ENCODE results near the gene HTR3C.
"Not testable (repeated sequence)": the region's sequence is repeated elsewhere in the genome, so short reads cannot be mapped to it uniquely, and the experiment has no call there.

The HTR3C gene, protein sequence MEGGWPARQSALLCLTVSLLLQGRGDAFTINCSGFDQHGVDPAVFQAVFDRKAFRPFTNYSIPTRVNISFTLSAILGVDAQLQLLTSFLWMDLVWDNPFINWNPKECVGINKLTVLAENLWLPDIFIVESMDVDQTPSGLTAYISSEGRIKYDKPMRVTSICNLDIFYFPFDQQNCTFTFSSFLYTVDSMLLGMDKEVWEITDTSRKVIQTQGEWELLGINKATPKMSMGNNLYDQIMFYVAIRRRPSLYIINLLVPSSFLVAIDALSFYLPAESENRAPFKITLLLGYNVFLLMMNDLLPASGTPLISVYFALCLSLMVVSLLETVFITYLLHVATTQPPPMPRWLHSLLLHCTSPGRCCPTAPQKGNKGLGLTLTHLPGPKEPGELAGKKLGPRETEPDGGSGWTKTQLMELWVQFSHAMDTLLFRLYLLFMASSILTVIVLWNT

GRCh38 chr3:184052767-184053166, at the start of gene HTR3C:
TSS of gene HTR3C (plus strand) at chr3:184053047. CDS start at chr3:184053081, 34 bp downstream.
- no peak for DNase-seq (ENCODE audit: low spot score)

DNA sequence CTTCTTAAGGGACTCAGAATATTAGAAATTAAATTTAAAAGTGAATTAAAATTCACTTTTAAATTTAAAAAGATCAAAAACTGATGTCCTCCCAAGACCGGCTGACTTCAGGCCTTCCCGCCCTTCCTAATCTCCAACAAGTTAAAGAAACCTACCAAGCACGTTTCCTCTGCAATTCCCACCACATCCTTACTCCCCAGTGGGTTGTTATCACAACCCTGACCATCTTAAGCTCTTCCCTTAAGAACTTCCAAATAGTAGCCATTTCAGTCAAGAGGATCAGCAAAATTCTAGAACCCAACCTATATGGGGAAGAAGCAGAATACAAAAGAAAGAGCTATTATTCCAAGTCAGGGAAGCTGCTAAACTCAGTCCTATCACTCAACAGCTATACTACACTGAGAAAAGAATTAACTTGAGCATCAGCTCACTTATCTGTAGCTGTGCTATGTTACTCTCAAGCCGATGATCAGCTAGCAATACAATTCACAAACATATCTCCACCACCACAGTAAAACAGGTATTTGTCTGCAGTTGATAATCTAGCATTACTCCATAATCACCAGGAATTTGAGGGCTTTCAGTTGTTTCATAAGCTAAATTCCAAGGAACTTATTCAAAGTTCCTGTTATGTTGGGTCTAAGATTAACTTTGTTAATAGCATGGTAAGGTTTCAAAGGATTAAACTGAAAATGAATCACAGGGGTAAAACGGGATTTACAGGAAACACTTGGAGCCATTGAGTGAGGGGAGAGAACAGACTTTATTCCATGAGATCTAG, 49.5 kb upstream of the HTR3C start:
- DNase-seq (ENCODE audit: low spot score), result peak; percentile 84

GRCh38 chr3:184004476-184004875, 48.4 kb upstream of the HTR3C start:
- DNase-seq (ENCODE audit: low spot score), result no peak

DNA sequence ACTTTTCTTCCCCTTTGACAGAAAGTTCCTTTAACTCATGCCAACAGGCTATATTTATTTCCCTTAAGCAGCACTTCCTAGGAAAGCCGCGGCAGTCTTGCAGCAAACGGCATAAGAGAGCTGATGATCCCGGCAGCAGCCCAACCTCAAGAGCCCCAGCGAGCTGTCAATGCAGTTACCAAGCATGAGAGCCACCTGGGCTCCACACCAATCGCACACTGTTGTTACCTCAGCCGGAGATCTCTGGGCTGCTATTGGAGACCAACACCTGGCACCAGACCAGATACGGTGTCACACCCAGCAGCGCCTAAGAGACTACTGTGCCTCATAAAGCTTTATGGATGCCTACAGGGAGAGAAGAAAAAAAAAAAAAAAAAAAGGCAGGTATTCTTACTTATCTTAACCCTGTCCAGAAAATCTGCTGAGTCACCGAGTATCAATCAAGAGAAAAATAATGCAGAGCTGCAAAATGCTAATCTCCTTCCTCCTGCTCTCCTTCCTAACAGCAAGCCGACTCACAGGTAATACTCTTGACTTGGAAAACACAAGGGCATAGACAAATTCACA, 46.8 kb upstream of the HTR3C start:
- peak; percentile 95 for DNase-seq (ENCODE audit: low spot score)

- not testable (repeated sequence) for DNase-seq (ENCODE audit: low spot score)
These were observed 45.6 kb upstream of the HTR3C start for GRCh38 chr3:184007143-184007813.

GRCh38 chr3:184008161-184008560, 44.7 kb upstream of the HTR3C start:
- DNase-seq (ENCODE audit: low spot score), result no peak

DNA sequence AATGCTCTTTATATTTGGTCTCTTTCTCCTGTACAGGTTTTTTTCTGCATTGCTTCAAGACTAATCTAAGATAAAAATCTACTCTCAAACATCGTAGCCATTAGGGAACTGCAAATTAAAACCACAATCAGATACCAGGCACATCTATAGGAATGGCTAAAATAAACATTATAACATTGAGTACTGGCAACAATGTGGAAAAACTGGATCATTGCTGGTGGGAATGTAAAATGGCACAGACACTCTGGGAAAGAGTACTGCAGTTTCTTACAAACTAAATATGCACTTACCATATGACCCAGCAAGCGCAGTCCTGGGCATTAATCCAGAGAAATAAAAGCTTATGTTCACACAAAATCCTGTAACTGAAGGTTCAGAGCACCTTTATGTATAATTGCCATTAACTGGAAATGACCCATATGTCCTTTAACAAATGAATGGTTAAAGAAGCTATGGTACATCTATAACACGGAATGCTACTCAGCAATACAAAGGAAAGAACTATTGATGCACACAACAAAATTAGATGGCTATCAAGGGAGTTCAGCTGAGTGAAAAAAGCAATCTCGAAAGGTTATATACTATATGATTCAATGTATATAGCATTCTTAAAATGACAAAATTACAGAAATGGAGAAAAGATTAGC, 41.5 kb upstream of the HTR3C start:
- no peak for DNase-seq (ENCODE audit: low spot score)

GRCh38 chr3:184011937-184012889, 40.6 kb upstream of the HTR3C start:
- DNase-seq (ENCODE audit: low spot score), result no peak

GRCh38 chr3:184015381-184016019, 37.3 kb upstream of the HTR3C start:
- DNase-seq (ENCODE audit: low spot score), result no peak

DNA sequence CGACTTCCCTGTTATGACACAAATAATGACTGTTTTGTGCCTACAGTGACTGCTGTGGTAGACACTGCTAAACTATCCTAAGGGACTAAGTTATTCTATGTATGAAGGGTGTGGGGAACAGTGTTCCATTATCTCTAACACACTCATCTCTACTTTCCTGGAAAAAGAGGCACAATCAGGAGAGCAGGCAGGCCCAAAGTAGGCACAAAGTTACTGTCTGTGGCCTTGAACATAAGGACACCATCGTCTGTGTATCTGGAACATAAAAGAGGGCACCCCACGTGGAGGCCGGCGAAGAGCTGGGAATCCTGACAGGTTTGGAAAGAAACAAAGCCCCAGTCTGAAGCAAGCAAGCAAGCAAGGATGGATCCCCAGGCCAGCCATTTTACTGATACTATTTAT, 36.7 kb upstream of the HTR3C start:
- DNase-seq (ENCODE audit: low spot score), result no peak

DNA sequence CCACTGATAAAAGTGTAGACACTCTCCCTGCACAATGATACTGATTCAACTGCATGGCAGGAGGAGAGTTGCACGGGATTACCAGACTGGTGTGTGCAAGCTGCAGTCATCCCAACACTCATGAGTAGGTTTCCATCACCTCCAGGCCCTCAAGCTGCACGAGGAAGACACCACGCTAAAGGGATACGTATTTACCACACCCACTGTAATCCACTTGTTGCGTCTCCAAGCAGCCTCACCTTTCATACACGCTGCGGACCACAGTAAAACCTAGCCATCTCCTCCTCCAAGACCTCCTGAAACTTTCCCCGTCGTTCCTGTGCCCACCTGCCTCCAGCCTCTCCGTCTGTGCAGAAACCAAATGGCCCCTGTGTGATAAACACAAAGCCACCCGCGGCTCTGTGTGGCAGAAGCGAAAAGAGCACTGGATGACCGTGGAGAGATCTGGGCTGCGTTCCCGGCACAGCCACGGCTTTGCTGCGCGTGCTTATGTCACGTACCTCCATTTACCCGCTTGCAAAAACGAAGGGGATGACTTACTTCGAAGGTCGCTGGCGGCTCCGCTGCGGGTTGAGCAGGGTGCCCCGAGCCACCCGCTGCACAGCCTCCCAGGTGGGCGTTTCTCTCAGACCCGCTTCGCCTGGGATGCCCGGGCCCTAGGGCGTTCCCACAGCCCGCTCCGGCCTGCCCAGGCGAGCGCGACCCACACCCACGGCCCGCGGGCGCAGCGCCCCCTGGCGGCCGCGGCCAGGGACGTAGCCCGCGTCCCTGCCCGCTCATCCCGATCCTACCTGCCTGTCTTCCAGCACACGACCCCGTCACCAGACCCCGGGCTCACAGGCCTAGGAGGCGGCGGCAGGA, 35.8 kb upstream of the HTR3C start:
- peak; percentile 72 for DNase-seq (ENCODE audit: low spot score)

DNA sequence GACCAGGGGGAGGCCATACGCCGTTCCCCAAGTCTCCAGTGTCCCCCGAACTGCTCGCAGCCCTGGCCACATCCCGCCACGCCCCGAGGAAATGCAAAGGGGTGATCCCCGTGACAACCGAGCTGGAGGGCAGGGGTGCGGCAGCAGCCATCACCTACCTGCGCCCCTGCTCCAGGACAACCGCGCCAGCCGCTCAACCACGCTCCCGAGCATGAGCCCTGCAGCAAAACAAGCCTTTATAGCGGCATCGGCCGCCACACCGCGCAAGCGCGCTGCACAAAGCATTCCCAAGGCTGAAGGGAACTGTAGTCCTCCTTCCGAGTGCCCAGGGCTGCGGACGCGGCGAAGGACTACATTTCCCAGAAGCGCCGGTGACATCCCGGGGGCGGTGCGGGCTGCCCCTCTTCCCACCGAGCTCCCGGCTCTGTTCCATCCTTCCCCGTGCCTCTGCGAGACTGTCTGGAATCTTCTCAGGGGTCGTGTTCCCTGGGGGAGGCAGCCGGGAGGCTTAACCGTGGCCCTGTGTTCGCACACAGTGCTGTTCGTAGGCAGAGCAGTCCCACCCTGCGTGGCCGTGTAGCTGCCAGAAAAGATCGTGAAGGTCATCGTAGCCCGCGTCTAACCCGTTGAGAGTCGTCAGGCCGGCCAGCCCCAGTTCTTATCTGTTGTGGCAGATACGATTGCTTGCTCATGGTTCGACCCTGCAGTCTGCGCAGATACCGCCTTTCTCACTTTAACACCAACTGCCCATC, 35.0 kb upstream of the HTR3C start, which contains the start of gene ABCC5:
ABCC5 (minus strand) TSS at position 213 of the 752 bp plus-strand sequence. CDS start 3,492 bp downstream, outside the sequence.
- peak; percentile 94 for DNase-seq (ENCODE audit: low spot score)

DNA sequence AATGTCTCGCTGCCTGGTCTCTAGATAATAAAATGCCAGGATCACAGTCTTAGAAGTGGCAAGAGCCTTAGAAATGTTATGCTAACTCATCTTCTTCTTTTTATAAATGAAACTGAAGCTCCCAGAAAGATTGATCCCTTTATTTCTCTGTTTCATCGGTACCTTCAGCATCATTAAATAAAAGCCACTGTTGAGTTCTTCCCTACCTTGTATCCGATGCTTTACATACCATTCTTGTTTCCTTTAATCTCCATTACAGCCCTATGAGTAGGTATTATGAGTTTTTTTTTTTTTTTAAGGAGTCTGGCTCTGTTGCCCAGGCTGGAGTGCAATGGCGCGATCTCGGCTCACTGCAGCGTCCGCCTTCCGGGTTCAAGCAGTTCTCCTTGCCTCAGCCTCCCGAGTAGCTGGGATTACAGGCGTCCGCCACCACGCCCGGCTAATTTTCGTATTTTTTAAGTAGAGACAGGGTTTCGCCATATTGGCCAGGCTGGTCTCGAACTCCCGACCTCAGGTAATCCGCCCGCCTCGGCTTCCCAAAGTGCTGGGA, 34.3 kb upstream of the HTR3C start:
- no peak for DNase-seq (ENCODE audit: low spot score)

GRCh38 chr3:184022323-184022722, 30.5 kb upstream of the HTR3C start:
- DNase-seq (ENCODE audit: low spot score), result no peak

DNA sequence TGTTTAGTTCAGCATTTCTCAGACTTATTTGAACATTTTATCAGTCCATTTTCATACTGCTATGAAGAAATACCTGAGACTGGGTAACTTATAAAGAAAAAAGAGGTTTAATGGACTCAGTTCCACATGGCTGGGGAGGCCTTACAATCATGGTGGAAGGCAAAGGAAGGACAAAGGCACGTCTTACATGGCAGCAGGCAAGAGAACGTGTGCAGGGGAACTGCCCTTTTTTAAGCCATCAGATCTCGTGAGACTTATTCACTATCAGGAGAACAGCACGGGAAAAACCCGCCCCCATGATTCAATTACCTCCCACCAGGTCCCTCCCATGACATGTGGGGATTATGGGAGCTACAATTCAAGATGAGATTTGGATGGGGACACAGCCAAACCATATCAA, 27.6 kb upstream of the HTR3C start:
- not testable (repeated sequence) for DNase-seq (ENCODE audit: low spot score)

- DNase-seq (ENCODE audit: low spot score), result not testable (repeated sequence)
These were observed 24.5 kb upstream of the HTR3C start for GRCh38 chr3:184028275-184028890.

- DNase-seq (ENCODE audit: low spot score), result no peak
These were observed 23.4 kb upstream of the HTR3C start for GRCh38 chr3:184029443-184029842.

All from kidney tubule cell (primary cell).